Activated T-cell treated with anti-CD3 and anti-CD28 coated beads, Interleukin-2, amount 50 U/mL, for 4 hours (primary cell): ENCODE results near the gene RAB3GAP1. TPM values are rescaled to one million over a fixed set of nuclear protein-coding genes. Genes with fewer than 3 reads are reported as not detected.
A peak's percentile ranks its signal among the peaks of the same experiment; 100 is the strongest.

Experiments used
- ATAC-seq, 2 donors: fragments of 200-7000 bp; cut with Tn5 transposase; one replicate each; pipeline ENCODE4 v1.10.0; 2021
- DNase-seq: peaks from one replicate; pipeline ENCODE4 v3.0.0-alpha.2; 2020
- H3K27me3 Mint-ChIP-seq: one replicate; pipeline ENCODE4 v1.8.0; 2021; ENCODE audit warnings: low read depth, mixed read lengths
- H3K36me3 Mint-ChIP-seq: one replicate; pipeline ENCODE4 v1.8.0; 2022; ENCODE audit warnings: mixed read lengths; ENCODE audit not compliant: insufficient read depth
- H3K4me1 Mint-ChIP-seq: one replicate; pipeline ENCODE4 v1.8.0; 2021; ENCODE audit warnings: low read depth, mixed read lengths
- H3K4me3 Mint-ChIP-seq: one replicate; pipeline ENCODE4 v1.8.0; 2021; ENCODE audit warnings: mild to moderate bottlenecking, moderate library complexity, mixed read lengths
- H3K9me3 Mint-ChIP-seq: one replicate; pipeline ENCODE4 v1.8.0; 2021; ENCODE audit warnings: mixed read lengths
- total RNA-seq, 3 donors: library from RNA; stranded (reverse); gene quantifications; one replicate each; pipeline ENCODE4 v1.2.1, GENCODE V29; 2021

Gene RAB3GAP1
- total RNA-seq, 3 donors from 2014 or later, result 33.4 to 38.6 (median 36.7) TPM

- no peaks in the 10 kb centered on the region for H3K36me3 Mint-ChIP-seq
- H3K4me1 Mint-ChIP-seq, result no peaks in the 10 kb centered on the region
- no peak for DNase-seq
- ATAC-seq, result no peak
- H3K4me3 Mint-ChIP-seq, result no peak overlapping the region
- H3K9me3 Mint-ChIP-seq, result no peaks in the 10 kb centered on the region
- H3K27me3 Mint-ChIP-seq, result peaks cover 6% of the 10 kb centered on the region
Measured at GRCh38 chr2:135037831-135038230, 14.3 kb upstream of the RAB3GAP1 start.

GRCh38 chr2:135043345-135043744, 8.7 kb upstream of the RAB3GAP1 start:
- peaks cover 10% of the 10 kb centered on the region for H3K27me3 Mint-ChIP-seq
- no peak overlapping the region for H3K4me3 Mint-ChIP-seq
- DNase-seq (peak; percentile 11), ATAC-seq (no peak)
- no peaks in the 10 kb centered on the region for H3K36me3 Mint-ChIP-seq
- no peaks in the 10 kb centered on the region for H3K4me1 Mint-ChIP-seq
- H3K9me3 Mint-ChIP-seq, result no peaks in the 10 kb centered on the region

- Mint-ChIP-seq H3K36me3 (no peaks in the 10 kb centered on the region), H3K27me3 (peaks cover 4% of the 10 kb centered on the region), H3K4me1 (peaks cover 9% of the 10 kb centered on the region), H3K9me3 (no peaks in the 10 kb centered on the region), H3K4me3 (no peak within 1 kb of the TSS)
- no peak for ATAC-seq
- DNase-seq, result no peak
Measured at GRCh38 chr2:135047300-135047699, 4.8 kb upstream of the RAB3GAP1 start, which contains the start of gene MAP3K19. Gene MAP3K19 (minus strand): TSS chr2:135047447. CDS start chr2:135024647, 22,800 bp downstream.

GRCh38 chr2:135048122-135048521, 4.0 kb upstream of the RAB3GAP1 start:
- no peaks in the 10 kb centered on the region for H3K36me3 Mint-ChIP-seq
- H3K4me3 Mint-ChIP-seq, result no peak overlapping the region
- no peak for DNase-seq
- H3K27me3 Mint-ChIP-seq, result peaks cover 4% of the 10 kb centered on the region
- H3K4me1 Mint-ChIP-seq, result peaks cover 10% of the 10 kb centered on the region
- ATAC-seq, result no peak
- no peaks in the 10 kb centered on the region for H3K9me3 Mint-ChIP-seq

GRCh38 chr2:135050132-135050531, 2.0 kb upstream of the RAB3GAP1 start:
- H3K4me1 Mint-ChIP-seq, result peaks cover 29% of the 10 kb centered on the region
- peaks cover 4% of the 10 kb centered on the region for H3K27me3 Mint-ChIP-seq
- peaks cover 8% of the 10 kb centered on the region for H3K36me3 Mint-ChIP-seq
- no peak for ATAC-seq
- H3K4me3 Mint-ChIP-seq, result no peak overlapping the region
- no peaks in the 10 kb centered on the region for H3K9me3 Mint-ChIP-seq
- no peak for DNase-seq

- H3K36me3 Mint-ChIP-seq, result peaks cover 8% of the 10 kb centered on the region
- H3K9me3 Mint-ChIP-seq, result no peaks in the 10 kb centered on the region
- peaks cover 32% of the 10 kb centered on the region for H3K4me1 Mint-ChIP-seq
- H3K27me3 Mint-ChIP-seq, result peaks cover 4% of the 10 kb centered on the region
- peak overlapping the region; percentile 63 for H3K4me3 Mint-ChIP-seq
- no peak for ATAC-seq
- no peak for DNase-seq
Measured at GRCh38 chr2:135050684-135051083, 1.4 kb upstream of the RAB3GAP1 start.

GRCh38 chr2:135052997-135053474, 944 bp downstream of the RAB3GAP1 start:
- peak; percentile 8 for DNase-seq
- Mint-ChIP-seq H3K4me1 (peaks cover 45% of the 10 kb centered on the region), H3K9me3 (no peaks in the 10 kb centered on the region), H3K4me3 (peak overlapping the region; percentile 97), H3K27me3 (no peaks in the 10 kb centered on the region), H3K36me3 (peaks cover 14% of the 10 kb centered on the region)
- peak; percentile 48 to 51 for ATAC-seq

- Mint-ChIP-seq H3K27me3 (no peaks in the 10 kb centered on the region), H3K4me3 (peak overlapping the region; percentile 97), H3K4me1 (peaks cover 53% of the 10 kb centered on the region), H3K9me3 (no peaks in the 10 kb centered on the region), H3K36me3 (peaks cover 20% of the 10 kb centered on the region)
- ATAC-seq (no peak), DNase-seq (no peak)
Measured at GRCh38 chr2:135055182-135055786, 3.2 kb downstream of the RAB3GAP1 start.

GRCh38 chr2:135056790-135057189, 4.7 kb downstream of the RAB3GAP1 start:
- Mint-ChIP-seq H3K27me3 (no peaks in the 10 kb centered on the region), H3K9me3 (no peaks in the 10 kb centered on the region), H3K4me3 (peak overlapping the region; percentile 16), H3K36me3 (peaks cover 25% of the 10 kb centered on the region), H3K4me1 (peaks cover 48% of the 10 kb centered on the region)
- no peak for ATAC-seq
- DNase-seq, result no peak

GRCh38 chr2:135059577-135059976, 7.5 kb downstream of the RAB3GAP1 start:
- H3K4me1 Mint-ChIP-seq, result peaks cover 40% of the 10 kb centered on the region
- ATAC-seq (no peak), DNase-seq (no peak)
- no peaks in the 10 kb centered on the region for H3K27me3 Mint-ChIP-seq
- peaks cover 4% of the 10 kb centered on the region for H3K9me3 Mint-ChIP-seq
- H3K36me3 Mint-ChIP-seq, result peaks cover 40% of the 10 kb centered on the region
- H3K4me3 Mint-ChIP-seq, result no peak overlapping the region

GRCh38 chr2:135063210-135063609, 11.1 kb downstream of the RAB3GAP1 start:
- Mint-ChIP-seq H3K27me3 (no peaks in the 10 kb centered on the region), H3K4me1 (peaks cover 37% of the 10 kb centered on the region)

GRCh38 chr2:135064149-135064548, 12.1 kb downstream of the RAB3GAP1 start:
- Mint-ChIP-seq H3K4me1 (peaks cover 37% of the 10 kb centered on the region), H3K4me3 (no peak overlapping the region), H3K27me3 (no peaks in the 10 kb centered on the region), H3K9me3 (peaks cover 4% of the 10 kb centered on the region), H3K36me3 (peaks cover 44% of the 10 kb centered on the region)
- ATAC-seq (no peak), DNase-seq (no peak)

More at GRCh38 chr2:135063210-135063609, 11.1 kb downstream of the RAB3GAP1 start:
- DNase-seq (no peak), ATAC-seq (no peak)
- Mint-ChIP-seq H3K4me3 (no peak overlapping the region), H3K36me3 (peaks cover 42% of the 10 kb centered on the region), H3K9me3 (peaks cover 4% of the 10 kb centered on the region)

- H3K36me3 Mint-ChIP-seq, result peaks cover 46% of the 10 kb centered on the region
- no peak for DNase-seq
- H3K9me3 Mint-ChIP-seq, result peaks cover 4% of the 10 kb centered on the region
- H3K4me1 Mint-ChIP-seq, result peaks cover 43% of the 10 kb centered on the region
- no peak for ATAC-seq
- no peaks in the 10 kb centered on the region for H3K27me3 Mint-ChIP-seq
- H3K4me3 Mint-ChIP-seq, result no peak overlapping the region
Measured at GRCh38 chr2:135066710-135067109, 14.6 kb downstream of the RAB3GAP1 start.

GRCh38 chr2:135072125-135072997, 20.3 kb downstream of the RAB3GAP1 start:
- Mint-ChIP-seq H3K4me3 (no peak overlapping the region), H3K9me3 (peaks cover 11% of the 10 kb centered on the region), H3K36me3 (peaks cover 40% of the 10 kb centered on the region), H3K27me3 (no peaks in the 10 kb centered on the region), H3K4me1 (peaks cover 31% of the 10 kb centered on the region)
- no peak for ATAC-seq
- no peak for DNase-seq
